CD14-positive monocyte (primary cell): ENCODE measurements around the gene SIGLEC5. TPM values are rescaled to one million over a fixed set of nuclear protein-coding genes. Genes with fewer than 3 reads are reported as not detected.

ENCODE experiments used
- DNase-seq, 3 donors: peaks; one replicate each; pipeline ENCODE4 v3.0.0-alpha.2; 2011 to 2022
- H2AFZ ChIP-seq: 2 replicates; pipeline ENCODE4 v1.6.0; 2012; ENCODE audit warnings: mild to moderate bottlenecking, low read depth, low read length, inconsistent platforms; ENCODE audit not compliant: insufficient read depth, poor library complexity, severe bottlenecking
- H3K27ac ChIP-seq, 2 donors: 1 replicate in 1 of 2; 2 replicates in 1 of 2; pipeline ENCODE4 v1.5.1; 2012 to 2013; ENCODE audit warnings: low read length in 2 of 2, control low read depth in 1 of 2, inconsistent platforms in 1 of 2, low read depth in 1 of 2, mild to moderate bottlenecking in 1 of 2
- H3K27me3 ChIP-seq, 2 donors: one replicate each; pipeline versions ENCODE4 v1.6.0 to v1.6.1; 2011 to 2013; ENCODE audit warnings: low read length in 2 of 2; ENCODE audit not compliant: control insufficient read depth in 2 of 2, insufficient read depth in 2 of 2
- H3K36me3 ChIP-seq, 2 donors: replicated peaks in 1 of 2; 1 replicate in 1 of 2; 2 replicates in 1 of 2; pipeline versions ENCODE4 v1.5.1 to v1.6.1; 2012 to 2013; ENCODE audit warnings: low read length in 2 of 2, control low read depth in 1 of 2, inconsistent platforms in 1 of 2, mild to moderate bottlenecking in 1 of 2; ENCODE audit not compliant: insufficient read depth in 2 of 2, control insufficient read depth in 1 of 2
- H3K4me1 ChIP-seq, 2 donors: 1 replicate in 1 of 2; 2 replicates in 1 of 2; pipeline versions ENCODE4 v1.5.1 to v1.6.1; 2012 to 2013; ENCODE audit warnings: low read length in 2 of 2, control low read depth in 1 of 2, inconsistent platforms in 1 of 2, mild to moderate bottlenecking in 1 of 2, moderate library complexity in 1 of 2; ENCODE audit not compliant: insufficient read depth in 2 of 2, control insufficient read depth in 1 of 2
- H3K4me2 ChIP-seq: replicated peaks from 2 replicates; pipeline ENCODE3; 2012; ENCODE audit warnings: low read length, moderate library complexity, mild to moderate bottlenecking; ENCODE audit not compliant: poor library complexity, severe bottlenecking; ENCODE audit errors: extremely low read depth
- H3K4me3 ChIP-seq, 3 experiments: fragments of 200-600 bp in 1 of 3; sonication (generic) in 1 of 3; replicated peaks in 1 of 3; 1 replicate in 2 of 3; 2 replicates in 1 of 3; pipeline ENCODE4 v1.5.1; 2011 to 2013; ENCODE audit warnings: low read length in 3 of 3, mild to moderate bottlenecking in 3 of 3, control low read depth in 2 of 3, low read depth in 2 of 3, inconsistent platforms in 1 of 3, moderate library complexity in 1 of 3
- H3K79me2 ChIP-seq: 2 replicates; pipeline ENCODE4 v1.6.0; 2012; ENCODE audit warnings: mild to moderate bottlenecking, control low read depth, inconsistent platforms, low read length, moderate library complexity; ENCODE audit not compliant: insufficient read depth
- H3K9ac ChIP-seq: 2 replicates; pipeline ENCODE4 v1.6.0; 2017; ENCODE audit warnings: low read length, mild to moderate bottlenecking; ENCODE audit not compliant: insufficient read depth, poor library complexity, severe bottlenecking
- H3K9me3 ChIP-seq, 2 donors: replicated peaks in 1 of 2; 1 replicate in 1 of 2; 2 replicates in 1 of 2; pipeline versions ENCODE4 v1.5.1 to v1.6.1; 2012 to 2013; ENCODE audit warnings: low read length in 2 of 2, control low read depth in 1 of 2; ENCODE audit not compliant: control insufficient read depth in 1 of 2, insufficient read depth in 1 of 2
- H4K20me1 ChIP-seq: 2 replicates; pipeline ENCODE4 v1.6.0; 2012; ENCODE audit warnings: mild to moderate bottlenecking, low read length, control low read depth, moderate library complexity; ENCODE audit not compliant: insufficient read depth
- H3K27ac Mint-ChIP-seq, 7 donors: one replicate each; pipeline ENCODE4 v1.8.0; 2020; ENCODE audit warnings: mild to moderate bottlenecking in 7 of 7, mixed read lengths in 7 of 7, moderate library complexity in 6 of 7, inconsistent platforms in 2 of 7
- H3K27me3 Mint-ChIP-seq, 3 donors: one replicate each; pipeline ENCODE4 v1.8.0; 2021 to 2022; ENCODE audit warnings: low read depth in 3 of 3, mild to moderate bottlenecking in 3 of 3, mixed read lengths in 3 of 3, moderate library complexity in 3 of 3, inconsistent platforms in 1 of 3
- H3K36me3 Mint-ChIP-seq, 2 donors: one replicate each; pipeline ENCODE4 v1.8.0; 2020; ENCODE audit warnings: mixed read lengths in 2 of 2, inconsistent platforms in 1 of 2, mild to moderate bottlenecking in 1 of 2
- H3K4me1 Mint-ChIP-seq: one replicate; pipeline ENCODE4 v1.8.0; 2020; ENCODE audit warnings: mild to moderate bottlenecking, mixed read lengths
- H3K4me3 Mint-ChIP-seq, 2 donors: one replicate each; pipeline ENCODE4 v1.8.0; 2020; ENCODE audit warnings: mild to moderate bottlenecking in 2 of 2, mixed read lengths in 2 of 2, moderate library complexity in 1 of 2
- H3K9me3 Mint-ChIP-seq, 7 donors: one replicate each; pipeline ENCODE4 v1.8.0; 2020 to 2022; ENCODE audit warnings: mixed read lengths in 7 of 7, mild to moderate bottlenecking in 6 of 7, moderate library complexity in 6 of 7, inconsistent platforms in 2 of 7
- WGBS: methylation state at CpG from one replicate; pipeline ENCODE4 v1.1.5; 2013; ENCODE audit warnings: missing lambda C conversion rate; ENCODE audit not compliant: insufficient coverage; 5-methylcytosine and 5-hydroxymethylcytosine counted together
- intact Hi-C, 2 donors: fragments of 100-400 bp; cut with micrococcal nuclease; formaldehyde crosslinking; loops; one replicate each; pipeline versions ENCODE4 v1.15.0 to v1.15.1; 2023
- polyA plus RNA-seq, 3 donors: library from polyadenylated mRNA; depleted of rRNA in 1 of 3; unstranded in 2 of 3; stranded (reverse) in 1 of 3; fragments of 300-500 nt in 2 of 3; fragments of >200 nt in 1 of 3; fragmentation: Illumina TruSeq in 2 of 3; gene quantifications; 1 replicate in 2 of 3; 2 replicates in 1 of 3; pipeline ENCODE4 v1.2.3, GENCODE V29; 2012 to 2021
- TF ChIP-seq, protein P1 (sequence below): fragments of 200-600 bp; IDR thresholded peaks from one replicate; pipeline ENCODE4 v1.8.0; 2022; ENCODE audit warnings: antibody characterized with exemption, mild to moderate bottlenecking

The SIGLEC5 gene
- polyA plus RNA-seq, 3 donors: 10.2 to 12.6 TPM; not detected in 1

DNA sequence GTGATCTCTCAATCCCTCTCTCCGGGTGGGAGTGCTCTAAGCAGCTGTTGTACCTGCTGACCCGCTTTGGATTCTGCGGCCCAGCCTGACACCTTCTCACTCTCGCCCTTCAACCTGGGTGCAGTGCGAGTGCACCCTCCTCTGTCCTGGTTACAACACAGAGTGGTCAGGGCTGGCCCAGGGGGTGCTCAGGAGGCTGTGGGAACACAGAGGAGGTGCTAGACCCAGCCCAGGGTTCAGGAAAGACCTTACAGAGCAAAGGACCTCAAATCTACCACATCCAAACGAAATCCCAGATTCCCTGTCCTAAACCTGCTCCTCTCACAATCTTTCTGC lies 35.5 kb downstream of the SIGLEC5 start:
- intact Hi-C loops: loop anchor here (10.0 kb wide), 1 partner anchor 490 kb away; the partner anchor contains the start of gene CTU1 (in 2 of the 2)
- H3K4me1 ChIP-seq: peaks cover 23 to 28% of the 10 kb centered on the region in 2 donors
- Mint-ChIP-seq H3K4me1 (peaks cover 29% of the 10 kb centered on the region), H3K9me3 (peaks cover 0 to 10% (median 7%) of the 10 kb centered on the region in 7 donors), H3K27me3 (peaks cover 5 to 24% (median 13%) of the 10 kb centered on the region in 3 donors), H3K36me3 (no peaks in the 10 kb centered on the region), H3K27ac (peak overlapping the region in 5 of 7 donors; percentile 74 to 88 (median 84)), H3K4me3 (peak overlapping the region; percentile 84 to 99)
- H3K27ac ChIP-seq: peak overlapping the region in 1 of 2 donors; percentile 45
- peak overlapping the region; percentile 43 to 93 (median 67) for H3K4me3 ChIP-seq
- no peaks in the 10 kb centered on the region for H3K79me2 ChIP-seq
- H3K9me3 ChIP-seq: peaks cover 6 to 11% of the 10 kb centered on the region in 2 donors
- no peak for DNase-seq
- H4K20me1 ChIP-seq: no peaks in the 10 kb centered on the region
- H3K27me3 ChIP-seq: peaks cover under 1 to 9% of the 10 kb centered on the region in 2 donors
- H2AFZ ChIP-seq: peak overlapping the region; percentile 96
- 35% methylated on average over 6 of the region's 6 CpGs for WGBS
- H3K36me3 ChIP-seq: no peaks in the 10 kb centered on the region
- peak overlapping the region; percentile 97 for H3K4me2 ChIP-seq
- TF ChIP-seq, protein P1, sequence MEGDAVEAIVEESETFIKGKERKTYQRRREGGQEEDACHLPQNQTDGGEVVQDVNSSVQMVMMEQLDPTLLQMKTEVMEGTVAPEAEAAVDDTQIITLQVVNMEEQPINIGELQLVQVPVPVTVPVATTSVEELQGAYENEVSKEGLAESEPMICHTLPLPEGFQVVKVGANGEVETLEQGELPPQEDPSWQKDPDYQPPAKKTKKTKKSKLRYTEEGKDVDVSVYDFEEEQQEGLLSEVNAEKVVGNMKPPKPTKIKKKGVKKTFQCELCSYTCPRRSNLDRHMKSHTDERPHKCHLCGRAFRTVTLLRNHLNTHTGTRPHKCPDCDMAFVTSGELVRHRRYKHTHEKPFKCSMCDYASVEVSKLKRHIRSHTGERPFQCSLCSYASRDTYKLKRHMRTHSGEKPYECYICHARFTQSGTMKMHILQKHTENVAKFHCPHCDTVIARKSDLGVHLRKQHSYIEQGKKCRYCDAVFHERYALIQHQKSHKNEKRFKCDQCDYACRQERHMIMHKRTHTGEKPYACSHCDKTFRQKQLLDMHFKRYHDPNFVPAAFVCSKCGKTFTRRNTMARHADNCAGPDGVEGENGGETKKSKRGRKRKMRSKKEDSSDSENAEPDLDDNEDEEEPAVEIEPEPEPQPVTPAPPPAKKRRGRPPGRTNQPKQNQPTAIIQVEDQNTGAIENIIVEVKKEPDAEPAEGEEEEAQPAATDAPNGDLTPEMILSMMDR: no peak
- H3K9ac ChIP-seq: peak overlapping the region; percentile 56

DNA sequence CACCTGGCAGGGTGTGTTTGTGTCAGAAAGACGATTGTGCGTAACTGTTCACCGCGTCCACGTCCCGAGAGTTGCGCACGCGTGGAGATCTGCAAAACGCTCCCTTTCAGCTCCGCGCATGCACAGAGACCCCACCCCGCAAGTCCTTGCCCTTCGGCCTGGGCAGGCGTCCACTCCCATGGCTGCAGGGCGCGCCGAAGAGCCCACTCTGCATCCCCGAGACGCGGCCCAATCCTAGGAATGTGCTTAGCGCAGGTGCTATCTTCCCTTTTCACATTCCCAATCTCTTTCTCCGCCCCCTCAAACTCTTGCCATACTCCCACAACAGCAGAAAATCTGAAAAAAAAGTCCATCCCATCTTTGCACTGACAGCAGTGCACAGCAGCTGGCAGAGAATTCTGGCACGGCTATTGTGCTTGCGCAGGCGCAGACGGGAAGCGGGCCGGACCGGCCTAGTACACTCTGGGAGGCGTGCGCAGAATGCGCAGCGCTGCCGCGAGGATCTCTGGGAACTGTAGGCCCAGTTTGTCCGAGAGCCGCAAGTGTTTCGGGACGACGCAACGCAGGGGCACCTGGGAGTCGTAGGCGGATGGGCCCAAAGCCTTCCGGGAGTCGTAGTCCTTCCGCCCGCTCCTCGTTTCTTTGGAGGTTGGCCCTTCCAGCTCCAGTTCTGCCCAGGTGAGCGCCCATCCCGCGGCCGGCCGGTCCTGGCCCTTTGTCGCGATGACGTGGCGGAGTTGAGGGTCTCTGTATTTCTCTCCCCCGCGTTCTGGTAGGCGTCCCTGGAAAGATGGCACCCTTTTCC lies 36.0 kb downstream of the SIGLEC5 start:
- Histone ChIP-seq H4K20me1 (no peaks in the 10 kb centered on the region), H3K4me3 (peak overlapping the region; percentile 67 to 93 (median 67)), H3K4me1 (peaks cover 23 to 28% of the 10 kb centered on the region in 2 donors), H3K9ac (peak overlapping the region; percentile 56), H3K36me3 (no peaks in the 10 kb centered on the region), H3K27me3 (peaks cover 0 to 4% of the 10 kb centered on the region in 2 donors), H3K4me2 (peak overlapping the region; percentile 97), H3K27ac (peak overlapping the region; percentile 3 to 45), H2AFZ (peak overlapping the region; percentile 96), H3K9me3 (peaks cover 5 to 7% of the 10 kb centered on the region in 2 donors), H3K79me2 (no peaks in the 10 kb centered on the region)
- DNase-seq: peak; percentile 95 to 99 (median 96)
- Mint-ChIP-seq H3K9me3 (peaks cover 0 to 9% (median 6%) of the 10 kb centered on the region in 7 donors), H3K36me3 (no peaks in the 10 kb centered on the region), H3K4me1 (peaks cover 29% of the 10 kb centered on the region), H3K27ac (peak overlapping the region; percentile 66 to 88 (median 81)), H3K4me3 (peak overlapping the region; percentile 84 to 99), H3K27me3 (peaks cover under 1 to 19% (median 10%) of the 10 kb centered on the region in 3 donors)
- TF ChIP-seq, protein P1: no peak
- WGBS: 1% methylated on average over 61 of the region's 61 CpGs
- intact Hi-C loops: loop anchor here (10.0 kb wide), 1 partner anchor 489 kb away; the partner anchor contains the start of gene CTU1 (in 2 of the 2)
